CD14-positive monocyte (primary cell): Measurements from ENCODE around the gene PRKAR1B. TPM values are rescaled to one million over a fixed set of nuclear protein-coding genes. Genes with fewer than 3 reads are reported as not detected.
"Not testable (repeated sequence)": the region's sequence is repeated elsewhere in the genome, so short reads cannot be mapped to it uniquely, and the experiment has no call there.

Experiments
- DNase-seq, 3 donors: peaks; one replicate each; pipeline ENCODE4 v3.0.0-alpha.2; 2011 to 2022
- H2AFZ ChIP-seq: 2 replicates; pipeline ENCODE4 v1.6.0; 2012; ENCODE audit warnings: mild to moderate bottlenecking, low read depth, low read length, inconsistent platforms; ENCODE audit not compliant: insufficient read depth, poor library complexity, severe bottlenecking
- H3K27ac ChIP-seq, 2 donors: 1 replicate in 1 of 2; 2 replicates in 1 of 2; pipeline ENCODE4 v1.5.1; 2012 to 2013; ENCODE audit warnings: low read length in 2 of 2, control low read depth in 1 of 2, inconsistent platforms in 1 of 2, low read depth in 1 of 2, mild to moderate bottlenecking in 1 of 2
- H3K27me3 ChIP-seq, 2 donors: one replicate each; pipeline versions ENCODE4 v1.6.0 to v1.6.1; 2011 to 2013; ENCODE audit warnings: low read length in 2 of 2; ENCODE audit not compliant: control insufficient read depth in 2 of 2, insufficient read depth in 2 of 2
- H3K36me3 ChIP-seq, 2 donors: replicated peaks in 1 of 2; 1 replicate in 1 of 2; 2 replicates in 1 of 2; pipeline versions ENCODE4 v1.5.1 to v1.6.1; 2012 to 2013; ENCODE audit warnings: low read length in 2 of 2, control low read depth in 1 of 2, inconsistent platforms in 1 of 2, mild to moderate bottlenecking in 1 of 2; ENCODE audit not compliant: insufficient read depth in 2 of 2, control insufficient read depth in 1 of 2
- H3K4me1 ChIP-seq, 2 donors: 1 replicate in 1 of 2; 2 replicates in 1 of 2; pipeline versions ENCODE4 v1.5.1 to v1.6.1; 2012 to 2013; ENCODE audit warnings: low read length in 2 of 2, control low read depth in 1 of 2, inconsistent platforms in 1 of 2, mild to moderate bottlenecking in 1 of 2, moderate library complexity in 1 of 2; ENCODE audit not compliant: insufficient read depth in 2 of 2, control insufficient read depth in 1 of 2
- H3K4me2 ChIP-seq: replicated peaks from 2 replicates; pipeline ENCODE3; 2012; ENCODE audit warnings: low read length, moderate library complexity, mild to moderate bottlenecking; ENCODE audit not compliant: poor library complexity, severe bottlenecking; ENCODE audit errors: extremely low read depth
- H3K4me3 ChIP-seq, 3 experiments: fragments of 200-600 bp in 1 of 3; sonication (generic) in 1 of 3; replicated peaks in 1 of 3; 1 replicate in 2 of 3; 2 replicates in 1 of 3; pipeline ENCODE4 v1.5.1; 2011 to 2013; ENCODE audit warnings: low read length in 3 of 3, mild to moderate bottlenecking in 3 of 3, control low read depth in 2 of 3, low read depth in 2 of 3, inconsistent platforms in 1 of 3, moderate library complexity in 1 of 3
- H3K79me2 ChIP-seq: 2 replicates; pipeline ENCODE4 v1.6.0; 2012; ENCODE audit warnings: mild to moderate bottlenecking, control low read depth, inconsistent platforms, low read length, moderate library complexity; ENCODE audit not compliant: insufficient read depth
- H3K9ac ChIP-seq: 2 replicates; pipeline ENCODE4 v1.6.0; 2017; ENCODE audit warnings: low read length, mild to moderate bottlenecking; ENCODE audit not compliant: insufficient read depth, poor library complexity, severe bottlenecking
- H3K9me3 ChIP-seq, 2 donors: replicated peaks in 1 of 2; 1 replicate in 1 of 2; 2 replicates in 1 of 2; pipeline versions ENCODE4 v1.5.1 to v1.6.1; 2012 to 2013; ENCODE audit warnings: low read length in 2 of 2, control low read depth in 1 of 2; ENCODE audit not compliant: control insufficient read depth in 1 of 2, insufficient read depth in 1 of 2
- H4K20me1 ChIP-seq: 2 replicates; pipeline ENCODE4 v1.6.0; 2012; ENCODE audit warnings: mild to moderate bottlenecking, low read length, control low read depth, moderate library complexity; ENCODE audit not compliant: insufficient read depth
- H3K27ac Mint-ChIP-seq, 7 donors: one replicate each; pipeline ENCODE4 v1.8.0; 2020; ENCODE audit warnings: mild to moderate bottlenecking in 7 of 7, mixed read lengths in 7 of 7, moderate library complexity in 6 of 7, inconsistent platforms in 2 of 7
- H3K27me3 Mint-ChIP-seq, 3 donors: one replicate each; pipeline ENCODE4 v1.8.0; 2021 to 2022; ENCODE audit warnings: low read depth in 3 of 3, mild to moderate bottlenecking in 3 of 3, mixed read lengths in 3 of 3, moderate library complexity in 3 of 3, inconsistent platforms in 1 of 3
- H3K36me3 Mint-ChIP-seq, 2 donors: one replicate each; pipeline ENCODE4 v1.8.0; 2020; ENCODE audit warnings: mixed read lengths in 2 of 2, inconsistent platforms in 1 of 2, mild to moderate bottlenecking in 1 of 2
- H3K4me1 Mint-ChIP-seq: one replicate; pipeline ENCODE4 v1.8.0; 2020; ENCODE audit warnings: mild to moderate bottlenecking, mixed read lengths
- H3K4me3 Mint-ChIP-seq, 2 donors: one replicate each; pipeline ENCODE4 v1.8.0; 2020; ENCODE audit warnings: mild to moderate bottlenecking in 2 of 2, mixed read lengths in 2 of 2, moderate library complexity in 1 of 2
- H3K9me3 Mint-ChIP-seq, 7 donors: one replicate each; pipeline ENCODE4 v1.8.0; 2020 to 2022; ENCODE audit warnings: mixed read lengths in 7 of 7, mild to moderate bottlenecking in 6 of 7, moderate library complexity in 6 of 7, inconsistent platforms in 2 of 7
- CTCF ChIP-seq: fragments of 200-600 bp; IDR thresholded peaks from one replicate; pipeline ENCODE4 v1.8.0; 2022; ENCODE audit warnings: antibody characterized with exemption, mild to moderate bottlenecking
- WGBS: methylation state at CpG from one replicate; pipeline ENCODE4 v1.1.5; 2013; ENCODE audit warnings: missing lambda C conversion rate; ENCODE audit not compliant: insufficient coverage; 5-methylcytosine and 5-hydroxymethylcytosine counted together
- intact Hi-C, 2 donors: fragments of 100-400 bp; cut with micrococcal nuclease; formaldehyde crosslinking; loops; one replicate each; pipeline versions ENCODE4 v1.15.0 to v1.15.1; 2023
- polyA plus RNA-seq, 3 donors: library from polyadenylated mRNA; depleted of rRNA in 1 of 3; unstranded in 2 of 3; stranded (reverse) in 1 of 3; fragments of 300-500 nt in 2 of 3; fragments of >200 nt in 1 of 3; fragmentation: Illumina TruSeq in 2 of 3; gene quantifications; 1 replicate in 2 of 3; 2 replicates in 1 of 3; pipeline ENCODE4 v1.2.3, GENCODE V29; 2012 to 2021

Gene PRKAR1B
- polyA plus RNA-seq, 3 donors = 0.94 to 2.1 (median 1.1) TPM

- H3K4me1 Mint-ChIP-seq, H3K79me2 ChIP-seq, H3K27me3 Mint-ChIP-seq, H3K4me1 ChIP-seq, DNase-seq, H3K27ac ChIP-seq, H3K4me3 Mint-ChIP-seq, H4K20me1 ChIP-seq, H3K9me3 Mint-ChIP-seq, H3K9ac ChIP-seq, H3K4me2 ChIP-seq, intact Hi-C loops, H2AFZ ChIP-seq, H3K27me3 ChIP-seq, H3K9me3 ChIP-seq, H3K4me3 ChIP-seq: not testable (repeated sequence)
- H3K36me3 ChIP-seq = peaks cover 20 to 33% of the 10 kb centered on the region in 2 donors
- H3K27ac Mint-ChIP-seq = peak overlapping the region in 1 of 7 donors; percentile 26
- WGBS = 100% methylated on average over 4 of the region's 14 CpGs
- peaks cover 37 to 44% of the 10 kb centered on the region in 2 donors for H3K36me3 Mint-ChIP-seq
Measured at GRCh38 chr7:743341-744127, 16.5 kb upstream of the PRKAR1B start.

- H3K27ac Mint-ChIP-seq = no peak overlapping the region
- no peak overlapping the region for H3K4me3 Mint-ChIP-seq
- Histone ChIP-seq H3K27me3 (no peaks in the 10 kb centered on the region), H3K9me3 (peaks cover 0 to 3% of the 10 kb centered on the region in 2 donors), H3K4me2 (no peak overlapping the region), H3K4me3 (no peak overlapping the region), H2AFZ (no peak overlapping the region), H3K36me3 (peaks cover 20 to 33% of the 10 kb centered on the region in 2 donors), H3K79me2 (no peaks in the 10 kb centered on the region), H4K20me1 (no peaks in the 10 kb centered on the region), H3K9ac (no peak overlapping the region), H3K27ac (no peak overlapping the region), H3K4me1 (no peaks in the 10 kb centered on the region)
- DNase-seq = no peak
- no peak for TF ChIP-seq CTCF
- H3K36me3 Mint-ChIP-seq = peaks cover 38 to 45% of the 10 kb centered on the region in 2 donors
- intact Hi-C loops = no loop called here
- H3K9me3 Mint-ChIP-seq = peaks cover 0 to 3% (median 1%) of the 10 kb centered on the region in 7 donors
- H3K27me3 Mint-ChIP-seq = peaks cover 0 to 2% (median 0%) of the 10 kb centered on the region in 3 donors
- H3K4me1 Mint-ChIP-seq = no peaks in the 10 kb centered on the region
- WGBS = 93% methylated on average over 8 of the region's 8 CpGs
Measured at GRCh38 chr7:742791-743190, 15.7 kb upstream of the PRKAR1B start.
